IMR-90 (cell line): ENCODE measurements around the gene BUB1. TPM values are rescaled to one million over a fixed set of nuclear protein-coding genes. Genes with fewer than 3 reads are reported as not detected.

Source experiments
- ATAC-seq: fragments of 200-7000 bp; cut with Tn5 transposase; 2 replicates; pipeline ENCODE4 v1.9.1; 2020; ENCODE audit warnings: low read depth, mild to moderate bottlenecking, moderate library complexity
- BruUV-seq: library from RNA; stranded (reverse); fragments of 400-500 nt; replicated peaks from 2 replicates; lab custom pipeline; 2021; lab: Mats Ljungman, UMichigan
- CTCF ChIA-PET: fragments of 300-600 bp; formaldehyde crosslinking; extraction: SDS; loops from one replicate; lab custom pipeline; 2021; ENCODE audit warnings: antibody characterized with exemption; lab: Yijun Ruan, JAX
- POLR2A ChIA-PET: fragments of 300-600 bp; sonication (Branson Sonifier 250); formaldehyde crosslinking; loops from one replicate; lab custom pipeline; 2022; ENCODE audit warnings: antibody characterized with exemption; ENCODE audit not compliant: unreplicated experiment; lab: Charles Lee
- DNase-seq: peaks from one replicate; pipeline ENCODE4 v3.0.0; 2013
- H2AFZ ChIP-seq: replicated peaks from 2 replicates; pipeline ENCODE3; 2013; ENCODE audit warnings: low read length, mild to moderate bottlenecking; ENCODE audit not compliant: poor library complexity
- H2AK5ac ChIP-seq: 2 replicates; pipeline ENCODE4 v1.6.1; 2013; ENCODE audit warnings: low read depth, low read length, inconsistent platforms
- H2AK9ac ChIP-seq: replicated peaks from 2 replicates; pipeline ENCODE3; 2013; ENCODE audit warnings: mild to moderate bottlenecking, low read depth, low read length, moderate library complexity; ENCODE audit not compliant: poor library complexity
- H2BK120ac ChIP-seq: 2 replicates; pipeline ENCODE4 v1.6.1; 2013; ENCODE audit warnings: low read depth, low read length, inconsistent platforms
- H2BK15ac ChIP-seq: 3 replicates; pipeline ENCODE4 v1.6.1; 2013; ENCODE audit warnings: low read depth, low read length, inconsistent platforms
- H2BK20ac ChIP-seq: 2 replicates; pipeline ENCODE4 v1.6.1; 2013; ENCODE audit warnings: low read depth, mild to moderate bottlenecking, inconsistent platforms, low read length, moderate library complexity
- H2BK5ac ChIP-seq: 2 replicates; pipeline ENCODE4 v1.6.1; 2013; ENCODE audit warnings: mild to moderate bottlenecking, low read depth, low read length, inconsistent platforms; ENCODE audit not compliant: poor library complexity, severe bottlenecking
- H3K14ac ChIP-seq: replicated peaks from 2 replicates; pipeline ENCODE4 v1.6.1; 2013; ENCODE audit warnings: low read depth, low read length, inconsistent platforms
- H3K18ac ChIP-seq: 2 replicates; pipeline ENCODE4 v1.6.1; 2013; ENCODE audit warnings: low read depth, low read length, control low read depth
- H3K23ac ChIP-seq: 2 replicates; pipeline ENCODE4 v1.6.1; 2013; ENCODE audit warnings: low read depth, low read length, inconsistent platforms
- H3K27ac ChIP-seq: 2 replicates; pipeline ENCODE4 v1.5.1; 2013; ENCODE audit warnings: mild to moderate bottlenecking, control low read depth, low read length; ENCODE audit not compliant: insufficient read depth
- H3K27me3 ChIP-seq: 2 replicates; pipeline ENCODE4 v1.6.1; 2013; ENCODE audit warnings: low read length; ENCODE audit not compliant: control insufficient read depth, insufficient read depth
- H3K36me3 ChIP-seq: 2 replicates; pipeline ENCODE4 v1.6.1; 2013; ENCODE audit warnings: low read length, mixed read lengths; ENCODE audit not compliant: control insufficient read depth, insufficient read depth
- H3K4ac ChIP-seq: 2 replicates; pipeline ENCODE4 v1.6.1; 2013; ENCODE audit warnings: low read depth, low read length, inconsistent platforms
- H3K4me1 ChIP-seq: 2 replicates; pipeline ENCODE4 v1.6.1; 2013; ENCODE audit warnings: low read length, mixed read lengths; ENCODE audit not compliant: control insufficient read depth, insufficient read depth
- H3K4me2 ChIP-seq: 2 replicates; pipeline ENCODE4 v1.6.1; 2013; ENCODE audit warnings: low read depth, mild to moderate bottlenecking, control low read depth, low read length, moderate library complexity
- H3K4me3 ChIP-seq: 2 replicates; pipeline ENCODE4 v1.5.1; 2013; ENCODE audit warnings: low read depth, mild to moderate bottlenecking, control low read depth, low read length, moderate library complexity; ENCODE audit not compliant: insufficient read depth
- H3K56ac ChIP-seq: 2 replicates; pipeline ENCODE4 v1.6.1; 2013; ENCODE audit warnings: low read length, inconsistent platforms; ENCODE audit not compliant: insufficient read depth; ENCODE audit errors: extremely low read depth
- H3K79me1 ChIP-seq, 2 experiments: 2 replicates each; pipeline ENCODE4 v1.6.1; 2013; ENCODE audit warnings: low read length in 2 of 2, inconsistent platforms in 1 of 2, low read depth in 1 of 2
- H3K9ac ChIP-seq: 2 replicates; pipeline ENCODE4 v1.6.1; 2013; ENCODE audit warnings: low read depth, low read length, control low read depth
- H3K9me1 ChIP-seq: 2 replicates; pipeline ENCODE4 v1.6.1; 2013; ENCODE audit warnings: low read length, inconsistent platforms; ENCODE audit not compliant: insufficient read depth
- H3K9me3 ChIP-seq: 2 replicates; pipeline ENCODE4 v1.6.1; 2013; ENCODE audit warnings: low read length; ENCODE audit not compliant: control insufficient read depth, insufficient read depth
- H4K20me1 ChIP-seq: 2 replicates; pipeline ENCODE4 v1.6.1; 2013; ENCODE audit warnings: low read length, inconsistent platforms; ENCODE audit not compliant: insufficient read depth
- H4K5ac ChIP-seq: 2 replicates; pipeline ENCODE4 v1.6.1; 2013; ENCODE audit warnings: mild to moderate bottlenecking, low read depth, low read length, control low read depth
- H4K8ac ChIP-seq, 2 experiments: 2 replicates each; pipeline ENCODE4 v1.6.1; 2013; ENCODE audit warnings: low read depth in 2 of 2, low read length in 2 of 2, control low read depth in 1 of 2, inconsistent platforms in 1 of 2
- H4K91ac ChIP-seq: 2 replicates; pipeline ENCODE4 v1.6.1; 2013; ENCODE audit warnings: low read depth, low read length, inconsistent platforms; ENCODE audit not compliant: insufficient read depth
- CEBPB ChIP-seq: IDR thresholded peaks from 2 replicates; pipeline ENCODE4 v1.6.1; 2012; ENCODE audit warnings: low read depth, low read length, improper control_type of control experiment
- CHD1 ChIP-seq: IDR thresholded peaks from 2 replicates; pipeline ENCODE4 v1.6.1; 2012; ENCODE audit warnings: low read depth, low read length, improper control_type of control experiment
- MAFK ChIP-seq: IDR thresholded peaks from 2 replicates; pipeline ENCODE4 v1.6.1; 2012; ENCODE audit warnings: low read depth, low read length, improper control_type of control experiment
- RAD21 ChIP-seq: IDR thresholded peaks from 2 replicates; pipeline ENCODE4 v1.6.1; 2012; ENCODE audit warnings: low read length, improper control_type of control experiment
- RFX5 ChIP-seq: IDR thresholded peaks from 2 replicates; pipeline ENCODE4 v1.8.0; 2012; ENCODE audit warnings: low read depth, mild to moderate bottlenecking, low read length, moderate library complexity
- SMC3 ChIP-seq: fragments of 150-350 bp; IDR thresholded peaks from 2 replicates; pipeline ENCODE4 v1.6.1; 2016; ENCODE audit warnings: low read depth, mild to moderate bottlenecking, antibody characterized with exemption, low read length, moderate library complexity
- WGBS, 2 experiments: methylation state at CpG; one replicate each; pipeline versions ENCODE4 v1.1.5 to v1.1.7; 2013; ENCODE audit warnings: missing lambda C conversion rate in 2 of 2; ENCODE audit not compliant: insufficient read length in 1 of 2; ENCODE audit errors: extremely low coverage in 2 of 2; 5-methylcytosine and 5-hydroxymethylcytosine counted together
- dilution Hi-C: fragments of 300-500 bp; cut with HindIII; formaldehyde crosslinking; loops from one replicate; pipeline ENCODE4 v1.14.3; 2018; ENCODE audit warnings: low sequenced_read_pairs; ENCODE audit not compliant: unreplicated experiment
- in situ Hi-C: fragments of 300-500 bp; cut with MboI; formaldehyde crosslinking; loops from 3 replicates; pipeline ENCODE4 v1.14.3; 2019; ENCODE audit warnings: low sequenced_read_pairs, inconsistent platforms, mixed read lengths
- intact Hi-C: fragments of 100-400 bp; cut with micrococcal nuclease; formaldehyde crosslinking; loops from 2 replicates; pipeline ENCODE4 v1.10.0; 2022
- polyA plus RNA-seq, 3 experiments: library from polyadenylated mRNA; depleted of rRNA; stranded (reverse); fragments of >200 nt; gene quantifications; 2 replicates each; pipeline ENCODE4 v1.2.3, GENCODE V29; 2012; ENCODE audit warnings: low replicate concordance in 1 of 3
- total RNA-seq: library from RNA; depleted of rRNA; stranded (reverse); fragments of >200 nt; gene quantifications from 2 replicates; pipeline ENCODE4 v1.2.3, GENCODE V29; 2012

Gene BUB1
- total and polyA plus RNA-seq, 2 of the 4 experiments (the other 2 are of a cell fraction), result 19.6 to 43.4 TPM

- Histone ChIP-seq H3K36me3 (no peaks in the 10 kb centered on the region), H2BK120ac (no peak overlapping the region), H2AK9ac (no peak overlapping the region), H3K27me3 (peaks cover 51% of the 10 kb centered on the region), H3K9ac (no peak overlapping the region), H3K4me1 (no peaks in the 10 kb centered on the region), H3K9me1 (no peaks in the 10 kb centered on the region), H2AK5ac (no peak overlapping the region), H3K4ac (no peak overlapping the region), H3K14ac (no peak overlapping the region), H2BK5ac (no peak overlapping the region), H3K4me2 (no peak overlapping the region), H2AFZ (no peak overlapping the region), H3K56ac (no peak overlapping the region), H3K9me3 (peaks cover 10% of the 10 kb centered on the region), H3K4me3 (no peak overlapping the region), H3K18ac (no peak overlapping the region), H4K8ac (no peak overlapping the region), H3K23ac (no peak overlapping the region), H3K79me1 (no peaks in the 10 kb centered on the region), H4K5ac (no peak overlapping the region), H2BK20ac (no peak overlapping the region), H2BK15ac (no peak overlapping the region), H3K27ac (no peak overlapping the region), H4K20me1 (no peaks in the 10 kb centered on the region), H4K91ac (no peak overlapping the region)
- TF ChIP-seq RFX5, result no peak
- no peak for TF ChIP-seq MAFK
- no peak for TF ChIP-seq CEBPB
- TF ChIP-seq CHD1, result no peak
- TF ChIP-seq RAD21, result no peak
- TF ChIP-seq SMC3, result no peak
- intact Hi-C loops (no loop called here), in situ Hi-C loops (no loop called here), dilution Hi-C loops (no loop called here)
- DNase-seq, result no peak
- CTCF ChIA-PET, result no interaction called here
- no TSS peak for BruUV-seq
- no peak for ATAC-seq
- 81% methylated on average over 6 of the region's 11 CpGs; no CpG with 5 or more reads in 1 of the 2 experiments for WGBS, 2 experiments
- POLR2A ChIA-PET, result no interaction called here
Observed at GRCh38 chr2:110691612-110692258, 13.9 kb upstream of the BUB1 start.
